GM23248 (cell line): ENCODE data around the gene GAGE12J.
"Not testable (repeated sequence)": the region's sequence is repeated elsewhere in the genome, so short reads cannot be mapped to it uniquely, and the experiment has no call there.

ENCODE experiments used
- EZH2 ChIP-seq: fragments of 200-600 bp; sonication (generic); IDR thresholded peaks from 2 replicates; pipeline ENCODE4 v1.6.1; 2018; ENCODE audit warnings: antibody characterized with exemption, mild to moderate bottlenecking; ENCODE audit not compliant: insufficient read depth, poor library complexity, severe bottlenecking
- EZH2phosphoT487 ChIP-seq: fragments of 200-600 bp; sonication (generic); IDR thresholded peaks from 2 replicates; pipeline ENCODE4 v1.6.1; 2018; ENCODE audit warnings: antibody characterized with exemption, moderate library complexity, mild to moderate bottlenecking, low read depth; ENCODE audit not compliant: insufficient read depth

GRCh38 chrX:49299293-49299692, 22.5 kb upstream of the GAGE12J start:
- not testable (repeated sequence) for TF ChIP-seq EZH2, EZH2phosphoT487
